Stomach (tissue), 4 donors: ENCODE results near the gene LCMT1.
"Not testable (repeated sequence)": the region's sequence is repeated elsewhere in the genome, so short reads cannot be mapped to it uniquely, and the experiment has no call there.

Experiments used
- CTCF ChIP-seq, 7 experiments: fragments of 450-650 bp in 4 of 7; fragments of 200-600 bp in 3 of 7; sonication (generic) in 3 of 7; IDR thresholded peaks; one replicate each; pipeline ENCODE4 v1.5.1; 2016 to 2019; ENCODE audit warnings: antibody characterized with exemption in 7 of 7, control low read depth in 2 of 7, mild to moderate bottlenecking in 1 of 7
- POLR2A ChIP-seq, 4 donors: fragments of 450-650 bp; IDR thresholded peaks; one replicate each; pipeline ENCODE4 v1.6.1; 2016; ENCODE audit warnings: antibody characterized with exemption in 4 of 4, control low read depth in 2 of 4, mild to moderate bottlenecking in 1 of 4, moderate library complexity in 1 of 4

DNA sequence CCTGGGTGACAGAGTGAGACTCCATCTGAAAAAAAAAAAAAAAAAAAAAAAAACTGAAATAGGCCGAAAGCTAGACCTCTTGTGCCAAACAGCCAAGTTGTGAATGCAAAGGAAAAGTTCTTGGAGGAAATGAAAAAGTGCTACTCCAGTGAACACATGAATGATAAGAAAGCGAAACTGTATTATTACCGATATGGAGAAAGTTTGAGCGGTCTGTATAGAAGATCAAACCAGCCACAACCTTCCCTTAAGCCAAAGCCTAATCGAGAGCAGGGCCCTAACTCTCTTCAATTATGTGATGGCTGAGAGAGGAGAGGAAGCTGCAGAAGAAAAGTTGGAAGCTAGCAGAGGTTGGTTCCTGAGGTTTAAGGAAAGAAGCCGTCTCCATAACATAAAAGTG, 69.7 kb downstream of the LCMT1 start:
- not testable (repeated sequence) for TF ChIP-seq CTCF, POLR2A (IDR thresholded peaks at IDR 0.05)
